Liver (tissue), 9 donors: Measurements from ENCODE around the gene RAB34. TPM values are rescaled to one million over a fixed set of nuclear protein-coding genes. Genes with fewer than 3 reads are reported as not detected.
A peak's percentile ranks its signal among the peaks of the same experiment; 100 is the strongest.

Source experiments
- DNase-seq: peaks from one replicate; pipeline ENCODE4 v3.0.0-alpha.2; 2017; ENCODE audit warnings: low spot score
- H3K27ac ChIP-seq, 2 donors: one replicate each; pipeline ENCODE4 v1.7.0; 2013; ENCODE audit warnings: inconsistent platforms in 2 of 2, low read length in 2 of 2, control low read depth in 1 of 2, low read depth in 1 of 2, mild to moderate bottlenecking in 1 of 2
- H3K27me3 ChIP-seq, 4 donors: one replicate each; pipeline versions ENCODE4 v1.6.1 to v1.7.0; 2013; ENCODE audit warnings: low read length in 3 of 4, inconsistent platforms in 1 of 4, mild to moderate bottlenecking in 1 of 4, moderate library complexity in 1 of 4; ENCODE audit not compliant: control insufficient read depth in 4 of 4, insufficient read depth in 4 of 4
- H3K36me3 ChIP-seq, 4 donors: one replicate each; pipeline versions ENCODE4 v1.6.1 to v1.7.0; 2013; ENCODE audit warnings: low read length in 3 of 4, mild to moderate bottlenecking in 3 of 4, low read depth in 1 of 4, moderate library complexity in 1 of 4; ENCODE audit not compliant: control insufficient read depth in 4 of 4, insufficient read depth in 3 of 4
- H3K4me1 ChIP-seq, 4 donors: one replicate each; pipeline versions ENCODE4 v1.6.1 to v1.7.0; 2013; ENCODE audit warnings: low read length in 3 of 4, mild to moderate bottlenecking in 3 of 4, moderate library complexity in 1 of 4; ENCODE audit not compliant: control insufficient read depth in 4 of 4, insufficient read depth in 4 of 4
- H3K4me3 ChIP-seq, 3 donors: one replicate each; pipeline versions ENCODE4 v1.6.1 to v1.7.0; 2013; ENCODE audit warnings: low read length in 3 of 3, control low read depth in 1 of 3, low read depth in 1 of 3, mild to moderate bottlenecking in 1 of 3
- H3K9ac ChIP-seq, 2 donors: one replicate each; pipeline ENCODE4 v1.7.0; 2013; ENCODE audit warnings: low read length in 2 of 2, mild to moderate bottlenecking in 2 of 2, moderate library complexity in 2 of 2, control low read depth in 1 of 2, low read depth in 1 of 2
- H3K9me3 ChIP-seq, 4 donors: one replicate each; pipeline versions ENCODE4 v1.6.1 to v1.7.0; 2013; ENCODE audit warnings: low read length in 3 of 4; ENCODE audit not compliant: control insufficient read depth in 4 of 4
- EGR1 ChIP-seq, 2 donors: IDR thresholded peaks; 2 replicates each; pipeline ENCODE4 v1.6.1; 2016 to 2018; ENCODE audit warnings: antibody characterized with exemption in 2 of 2, low read depth in 2 of 2
- HNF4A ChIP-seq, 2 donors: conservative IDR thresholded peaks; 2 replicates each; pipeline ENCODE4 v1.6.1; 2016; ENCODE audit warnings: antibody characterized with exemption in 2 of 2, mild to moderate bottlenecking in 2 of 2
- HNF4G ChIP-seq: IDR thresholded peaks from 2 replicates; pipeline ENCODE4 v1.6.1; 2016; ENCODE audit warnings: antibody characterized with exemption
- NR2F2 ChIP-seq: IDR thresholded peaks from 2 replicates; pipeline ENCODE4 v1.6.1; 2016; ENCODE audit warnings: antibody characterized with exemption
- RXRA ChIP-seq, 2 donors: IDR thresholded peaks; 2 replicates each; pipeline ENCODE4 v1.6.1; 2017 to 2018; ENCODE audit warnings: antibody characterized with exemption in 2 of 2, mild to moderate bottlenecking in 1 of 2
- SP1 ChIP-seq: IDR thresholded peaks from 2 replicates; pipeline ENCODE4 v1.6.1; 2018; ENCODE audit warnings: antibody characterized with exemption, mild to moderate bottlenecking
- TAF1 ChIP-seq: conservative IDR thresholded peaks from 2 replicates; pipeline ENCODE4 v1.6.1; 2016; ENCODE audit warnings: antibody characterized with exemption, mild to moderate bottlenecking
- YY1 ChIP-seq: IDR thresholded peaks from 2 replicates; pipeline ENCODE4 v1.6.1; 2016; ENCODE audit warnings: antibody characterized with exemption, mild to moderate bottlenecking
- ZBTB33 ChIP-seq: IDR thresholded peaks from 2 replicates; pipeline ENCODE4 v1.6.1; 2016; ENCODE audit warnings: antibody characterized with exemption
- WGBS: extraction: QIAGEN DNeasy Blood & Tissue Kit; methylation state at CpG from one replicate; pipeline ENCODE4 v1.1.7; 2013; 5-methylcytosine and 5-hydroxymethylcytosine counted together
- polyA plus RNA-seq, 2 donors: library from polyadenylated mRNA; stranded (reverse) in 1 of 2; unstranded in 1 of 2; fragments of 200-250 nt in 1 of 2; fragments of >200 nt in 1 of 2; fragmentation: Nextera tagmentation in 1 of 2; extraction: Ambion mirVana in 1 of 2; gene quantifications; one replicate each; pipeline versions ENCODE4 v1.2.1 to v1.2.3, GENCODE V29; 2013 to 2015
- total RNA-seq, 2 donors: library from RNA; depleted of rRNA; stranded (reverse); fragments of >200 nt; gene quantifications; one replicate each; pipeline ENCODE4 v1.2.3, GENCODE V29; 2014
- TF ChIP-seq, protein P1 (sequence below): fragments of 150-350 bp; IDR thresholded peaks from 2 replicates; pipeline ENCODE4 v1.5.1; 2017; ENCODE audit warnings: improper control_type of control experiment, low read depth, low read length; ENCODE audit not compliant: missing input control
- donor health status: healthy.
- donor health status: healthy.
- donor health status: healthy.
- donor health status: healthy.
- donor health status: healthy.

RAB34 gene
- total and polyA plus RNA-seq, 4 donors = 4.5 to 14.3 (median 7.6) TPM

DNA sequence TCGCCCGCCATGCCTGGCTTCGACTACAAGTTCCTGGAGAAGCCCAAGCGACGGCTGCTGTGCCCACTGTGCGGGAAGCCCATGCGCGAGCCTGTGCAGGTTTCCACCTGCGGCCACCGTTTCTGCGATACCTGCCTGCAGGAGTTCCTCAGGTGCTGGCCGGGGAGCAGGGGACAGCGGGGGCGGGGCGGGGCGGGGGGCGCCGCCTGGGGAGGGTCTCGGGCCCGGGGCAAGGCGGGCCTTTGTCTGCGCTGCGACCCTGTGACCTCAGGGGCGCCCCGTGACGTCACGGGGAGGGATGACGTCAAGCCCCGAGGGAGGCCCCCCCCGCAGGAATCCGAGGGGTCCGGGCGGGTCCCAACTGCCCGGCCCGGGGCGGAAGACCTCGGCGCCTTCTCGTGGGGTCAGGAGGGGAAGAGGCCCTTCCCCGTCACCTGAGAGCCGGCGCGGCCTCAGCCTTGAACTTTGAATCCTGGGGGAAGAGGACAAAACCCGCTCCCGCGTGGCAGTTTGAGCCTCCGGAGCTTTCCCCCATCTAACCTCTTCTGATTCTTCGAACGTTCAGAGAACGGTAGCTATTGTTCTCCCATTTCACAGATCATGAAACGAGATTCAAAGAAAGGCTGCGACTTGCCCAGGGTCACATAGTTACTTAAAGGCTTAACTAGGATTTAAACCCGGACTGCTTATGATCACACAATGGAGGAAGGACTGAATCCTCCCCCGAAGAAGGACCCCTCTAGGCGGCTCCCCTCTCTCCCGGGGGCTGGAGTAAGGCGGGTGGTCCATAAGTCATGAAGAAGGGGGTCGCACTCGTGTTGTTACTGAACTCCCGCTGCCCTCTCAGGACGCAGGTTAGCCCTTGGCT, 26.7 kb upstream of the RAB34 start:
- H3K4me1 ChIP-seq = peaks cover 16 to 45% (median 33%) of the 10 kb centered on the region in 4 donors
- peak overlapping the region; percentile 74 to 92 for H3K27ac ChIP-seq
- H3K9ac ChIP-seq = peak overlapping the region; percentile 63 to 79
- no peaks in the 10 kb centered on the region for H3K9me3 ChIP-seq
- whole genome bisulfite sequencing = 1% methylated on average over 61 of the region's 61 CpGs
- peak; percentile 67 for DNase-seq
- H3K4me3 ChIP-seq = peak overlapping the region; percentile 72 to 93 (median 92)
- no peaks in the 10 kb centered on the region for H3K27me3 ChIP-seq
- TF ChIP-seq EGR1 (IDR thresholded peaks at IDR 0.05; ENCODE audit: low read depth in 2 of 2) (no peak), TAF1 (no peak), HNF4A (conservative IDR thresholded peaks at IDR 0.05) (peak; percentile 95 to 97), YY1 (peak; percentile 27), HNF4G (peak; percentile 65), RXRA (IDR thresholded peaks at IDR 0.05) (peak; percentile 59 to 64), SP1 (peak; percentile 49), NR2F2 (peak; percentile 30)
- peaks cover 4 to 24% (median 18%) of the 10 kb centered on the region in 4 donors for H3K36me3 ChIP-seq

DNA sequence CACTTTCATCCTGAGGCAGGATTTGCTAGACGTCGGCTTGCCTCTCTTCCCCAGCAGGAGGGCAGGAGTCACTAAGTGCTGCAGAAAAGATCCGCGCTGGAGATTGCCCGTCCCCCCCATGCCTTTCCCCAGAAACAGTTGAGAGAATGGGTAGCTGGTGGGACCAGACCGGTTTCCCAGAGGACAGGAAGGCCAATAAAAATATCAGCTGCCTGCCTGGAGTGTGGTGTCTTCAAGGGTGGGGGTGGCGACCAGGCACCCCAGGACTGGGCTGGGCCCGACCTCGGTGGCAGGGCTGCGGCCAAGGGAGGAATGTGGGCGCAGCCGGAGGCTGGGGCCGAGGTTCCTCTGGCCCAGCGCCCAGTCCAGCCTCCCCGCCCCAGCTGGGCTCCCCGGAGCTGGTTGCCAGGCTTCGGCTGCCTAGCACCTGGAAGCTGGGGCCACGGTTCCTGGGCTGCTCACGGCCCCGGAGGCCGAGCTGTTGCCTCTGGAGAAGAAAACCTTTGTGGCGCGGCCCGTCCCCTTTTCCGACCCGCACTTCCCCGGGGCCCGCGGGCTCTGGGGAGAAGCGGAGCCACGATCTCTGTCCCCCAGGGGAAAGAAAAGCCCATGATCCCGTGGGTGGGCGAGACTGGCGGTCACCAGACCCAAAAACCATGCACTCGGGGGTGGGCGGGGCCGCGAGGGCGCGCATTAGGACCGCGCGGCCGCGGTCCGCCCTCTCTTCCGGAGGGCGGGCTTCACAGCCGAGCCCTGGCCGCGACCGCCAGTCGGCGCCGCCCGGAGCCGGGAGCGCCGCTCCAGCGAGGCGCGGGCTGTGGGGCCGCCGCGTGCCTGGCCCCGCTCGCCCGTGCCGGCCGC, 25.8 kb upstream of the RAB34 start, which contains the start of gene TRAF4:
Gene TRAF4 (plus strand): TSS at position 769 of the 861 bp plus-strand sequence. CDS start 102 bp downstream, outside the sequence.
- peak within 1 kb of the TSS; percentile 72 to 93 (median 92) for H3K4me3 ChIP-seq
- H3K9ac ChIP-seq = peak within 1 kb of the TSS; percentile 63 to 79
- H3K36me3 ChIP-seq = peaks cover 4 to 15% (median 12%) of the 10 kb centered on the region in 4 donors
- TF ChIP-seq NR2F2 (no peak), RXRA (IDR thresholded peaks at IDR 0.05) (no peak), ZBTB33 (no peak)
- TF ChIP-seq, protein P1, sequence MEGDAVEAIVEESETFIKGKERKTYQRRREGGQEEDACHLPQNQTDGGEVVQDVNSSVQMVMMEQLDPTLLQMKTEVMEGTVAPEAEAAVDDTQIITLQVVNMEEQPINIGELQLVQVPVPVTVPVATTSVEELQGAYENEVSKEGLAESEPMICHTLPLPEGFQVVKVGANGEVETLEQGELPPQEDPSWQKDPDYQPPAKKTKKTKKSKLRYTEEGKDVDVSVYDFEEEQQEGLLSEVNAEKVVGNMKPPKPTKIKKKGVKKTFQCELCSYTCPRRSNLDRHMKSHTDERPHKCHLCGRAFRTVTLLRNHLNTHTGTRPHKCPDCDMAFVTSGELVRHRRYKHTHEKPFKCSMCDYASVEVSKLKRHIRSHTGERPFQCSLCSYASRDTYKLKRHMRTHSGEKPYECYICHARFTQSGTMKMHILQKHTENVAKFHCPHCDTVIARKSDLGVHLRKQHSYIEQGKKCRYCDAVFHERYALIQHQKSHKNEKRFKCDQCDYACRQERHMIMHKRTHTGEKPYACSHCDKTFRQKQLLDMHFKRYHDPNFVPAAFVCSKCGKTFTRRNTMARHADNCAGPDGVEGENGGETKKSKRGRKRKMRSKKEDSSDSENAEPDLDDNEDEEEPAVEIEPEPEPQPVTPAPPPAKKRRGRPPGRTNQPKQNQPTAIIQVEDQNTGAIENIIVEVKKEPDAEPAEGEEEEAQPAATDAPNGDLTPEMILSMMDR = peak; percentile 20
- peak; percentile 81 for DNase-seq
- no peaks in the 10 kb centered on the region for H3K9me3 ChIP-seq
- WGBS = 2% methylated on average over 70 of the region's 70 CpGs
- peak within 1 kb of the TSS; percentile 74 to 92 for H3K27ac ChIP-seq
- no peaks in the 10 kb centered on the region for H3K27me3 ChIP-seq
- peaks cover 16 to 41% (median 30%) of the 10 kb centered on the region in 4 donors for H3K4me1 ChIP-seq
